Activated naive CD4-positive, alpha-beta T cell treated with anti-CD3 and anti-CD28 coated beads, Interleukin-2, amount 50 U/mL, for 72 hours (primary cell): ENCODE results near the gene CNPPD1. TPM values are rescaled to one million over a fixed set of nuclear protein-coding genes. Genes with fewer than 3 reads are reported as not detected.
"Not testable (repeated sequence)": the region's sequence is repeated elsewhere in the genome, so short reads cannot be mapped to it uniquely, and the experiment has no call there.

Experiments used
- ATAC-seq, 2 donors: fragments of 150-1000 bp; cut with Tn5 transposase; 2 replicates each; pipeline ENCODE4 v1.10.0; 2021; ENCODE audit warnings: mild to moderate bottlenecking in 2 of 2, moderate library complexity in 2 of 2
- DNase-seq, 2 donors: peaks; one replicate each; pipeline ENCODE4 v3.0.0; 2021 to 2022; ENCODE audit warnings: low spot score in 2 of 2
- H3K27ac Mint-ChIP-seq, 2 donors: one replicate each; pipeline ENCODE4 v1.8.0; 2022; ENCODE audit warnings: mild to moderate bottlenecking in 2 of 2, mixed read lengths in 2 of 2
- H3K36me3 Mint-ChIP-seq, 2 donors: one replicate each; pipeline ENCODE4 v1.8.0; 2022; ENCODE audit warnings: mixed read lengths in 2 of 2
- H3K9me3 Mint-ChIP-seq, 2 donors: one replicate each; pipeline ENCODE4 v1.8.0; 2022; ENCODE audit warnings: mixed read lengths in 2 of 2
- total RNA-seq, 2 donors: library from RNA; stranded (reverse); gene quantifications; one replicate each; pipeline ENCODE4 v1.2.3, GENCODE V29; 2022

CNPPD1 gene
- total RNA-seq, 2 donors from 2014 or later: 46.9 to 48.0 TPM

- Mint-ChIP-seq H3K36me3 (peaks cover 9 to 28% of the 10 kb centered on the region in 2 donors), H3K9me3 (no peaks in the 10 kb centered on the region), H3K27ac (peak overlapping the region; percentile 70 to 82)
- ATAC-seq (no peak), DNase-seq (no peak)
Measured at GRCh38 chr2:219210886-219211362, 34.2 kb upstream of the CNPPD1 start.

GRCh38 chr2:219210196-219210885, 33.6 kb upstream of the CNPPD1 start:
- peak overlapping the region in 1 of 2 donors; percentile 74 for H3K27ac Mint-ChIP-seq
- no peaks in the 10 kb centered on the region for H3K9me3 Mint-ChIP-seq
- H3K36me3 Mint-ChIP-seq: peaks cover 9 to 28% of the 10 kb centered on the region in 2 donors
- DNase-seq: no peak
- no peak for ATAC-seq

GRCh38 chr2:219209236-219210195, 32.8 kb upstream of the CNPPD1 start:
- peak overlapping the region; percentile 72 to 77 for H3K27ac Mint-ChIP-seq
- H3K9me3 Mint-ChIP-seq: peaks cover 0 to 2% of the 10 kb centered on the region in 2 donors
- peaks cover 4 to 30% of the 10 kb centered on the region in 2 donors for H3K36me3 Mint-ChIP-seq
- ATAC-seq (no peak), DNase-seq (no peak)

GRCh38 chr2:219207884-219208740, 31.4 kb upstream of the CNPPD1 start:
- Mint-ChIP-seq H3K27ac (peak overlapping the region; percentile 10 to 72), H3K36me3 (peaks cover 0 to 21% of the 10 kb centered on the region in 2 donors), H3K9me3 (peaks cover 0 to 4% of the 10 kb centered on the region in 2 donors)
- no peak for DNase-seq
- no peak for ATAC-seq

- Mint-ChIP-seq H3K27ac (peak overlapping the region; percentile 9 to 72), H3K36me3 (peaks cover 0 to 13% of the 10 kb centered on the region in 2 donors), H3K9me3 (peaks cover 0 to 4% of the 10 kb centered on the region in 2 donors)
- ATAC-seq (no peak), DNase-seq (no peak)
Measured at GRCh38 chr2:219207134-219207883, 30.6 kb upstream of the CNPPD1 start.

- DNase-seq (peak; percentile 95 to 99), ATAC-seq (peak; percentile 97 to 98)
Measured at GRCh38 chr2:219206328-219207133, 29.8 kb upstream of the CNPPD1 start, which contains the start of gene ZFAND2B. TSS of gene ZFAND2B (plus strand) at chr2:219206782. CDS start at chr2:219206988, 206 bp downstream.

GRCh38 chr2:219205981-219206327, 29.2 kb upstream of the CNPPD1 start:
- DNase-seq (no peak), ATAC-seq (no peak)
- Mint-ChIP-seq H3K36me3 (peaks cover 0 to 11% of the 10 kb centered on the region in 2 donors), H3K27ac (peak overlapping the region; percentile 89 to 97), H3K9me3 (peaks cover 0 to 4% of the 10 kb centered on the region in 2 donors)

More at GRCh38 chr2:219206328-219207133, 29.8 kb upstream of the CNPPD1 start, which contains the start of gene ZFAND2B:
- Mint-ChIP-seq H3K9me3 (peaks cover 0 to 4% of the 10 kb centered on the region in 2 donors), H3K27ac (peak within 1 kb of the TSS; percentile 89 to 97), H3K36me3 (peaks cover 0 to 8% of the 10 kb centered on the region in 2 donors)

- Mint-ChIP-seq H3K9me3 (peaks cover 0 to 4% of the 10 kb centered on the region in 2 donors), H3K36me3 (peaks cover 0 to 15% of the 10 kb centered on the region in 2 donors), H3K27ac (no peak overlapping the region)
- ATAC-seq: no peak
- DNase-seq: no peak
Measured at GRCh38 chr2:219205165-219205538, 28.4 kb upstream of the CNPPD1 start.

GRCh38 chr2:219204425-219205164, 27.9 kb upstream of the CNPPD1 start:
- Mint-ChIP-seq H3K27ac (no peak overlapping the region), H3K9me3 (peaks cover 0 to 4% of the 10 kb centered on the region in 2 donors), H3K36me3 (peaks cover 0 to 15% of the 10 kb centered on the region in 2 donors)
- no peak for DNase-seq
- no peak for ATAC-seq

GRCh38 chr2:219201331-219201730, 24.6 kb upstream of the CNPPD1 start:
- ATAC-seq, DNase-seq, H3K9me3 Mint-ChIP-seq: not testable (repeated sequence)
- Mint-ChIP-seq H3K36me3 (peaks cover 0 to 15% of the 10 kb centered on the region in 2 donors), H3K27ac (peak overlapping the region in 1 of 2 donors; percentile 54)

GRCh38 chr2:219200502-219201326, 24.0 kb upstream of the CNPPD1 start:
- DNase-seq, H3K9me3 Mint-ChIP-seq, ATAC-seq: not testable (repeated sequence)
- Mint-ChIP-seq H3K27ac (peak overlapping the region; percentile 54 to 76), H3K36me3 (peaks cover 0 to 15% of the 10 kb centered on the region in 2 donors)

GRCh38 chr2:219199470-219200211, 22.9 kb upstream of the CNPPD1 start:
- Mint-ChIP-seq H3K36me3 (peaks cover 0 to 12% of the 10 kb centered on the region in 2 donors), H3K27ac (no peak overlapping the region), H3K9me3 (peaks cover 0 to 4% of the 10 kb centered on the region in 2 donors)
- ATAC-seq (peak in 1 of 2 donors; percentile 37), DNase-seq (no peak)

GRCh38 chr2:219198974-219199373, 22.2 kb upstream of the CNPPD1 start:
- Mint-ChIP-seq H3K27ac (no peak overlapping the region), H3K9me3 (no peaks in the 10 kb centered on the region), H3K36me3 (peaks cover 0 to 7% of the 10 kb centered on the region in 2 donors)
- DNase-seq (no peak), ATAC-seq (peak in 1 of 2 donors; percentile 18)
